Parathyroid adenoma (tissue), 2 donors: ENCODE results near the gene OSCAR.

Experiments used
- H2AFZ ChIP-seq: fragments of 300-600 bp; sonication (generic); one replicate; pipeline ENCODE4 v1.7.0; 2017; ENCODE audit warnings: antibody characterized with exemption, mild to moderate bottlenecking
- H3K27ac ChIP-seq: fragments of 300-600 bp; sonication (generic); one replicate; pipeline ENCODE4 v1.7.0; 2017
- H3K27me3 ChIP-seq: fragments of 300-600 bp; sonication (generic); one replicate; pipeline ENCODE4 v1.7.0; 2017; ENCODE audit warnings: low read length; ENCODE audit not compliant: control insufficient read depth, insufficient read depth
- H3K36me3 ChIP-seq: fragments of 300-600 bp; sonication (generic); one replicate; pipeline ENCODE4 v1.7.0; 2017; ENCODE audit warnings: low read length; ENCODE audit not compliant: control insufficient read depth, insufficient read depth
- H3K4me1 ChIP-seq: fragments of 300-600 bp; sonication (generic); one replicate; pipeline ENCODE4 v1.7.0; 2017; ENCODE audit warnings: control low read depth
- H3K4me2 ChIP-seq: fragments of 300-600 bp; sonication (generic); one replicate; pipeline ENCODE4 v1.7.0; 2017; ENCODE audit warnings: low read length
- H3K4me3 ChIP-seq: fragments of 300-600 bp; sonication (generic); one replicate; pipeline ENCODE4 v1.7.0; 2017; ENCODE audit warnings: low read depth, low read length
- H3K79me2 ChIP-seq: fragments of 300-600 bp; sonication (generic); one replicate; pipeline ENCODE4 v1.7.0; 2017; ENCODE audit warnings: control low read depth
- H3K9ac ChIP-seq: fragments of 300-600 bp; sonication (generic); one replicate; pipeline ENCODE4 v1.7.0; 2017; ENCODE audit warnings: mild to moderate bottlenecking
- H3K9me3 ChIP-seq: fragments of 300-600 bp; sonication (generic); one replicate; pipeline ENCODE4 v1.7.0; 2017; ENCODE audit warnings: low read length; ENCODE audit not compliant: control insufficient read depth
- CTCF ChIP-seq: fragments of 300-600 bp; sonication (generic); IDR thresholded peaks from one replicate; pipeline ENCODE4 v1.7.0; 2017; ENCODE audit warnings: antibody characterized with exemption, mild to moderate bottlenecking
- donor health status: primary hyperparathyroidism.

The OSCAR gene

DNA sequence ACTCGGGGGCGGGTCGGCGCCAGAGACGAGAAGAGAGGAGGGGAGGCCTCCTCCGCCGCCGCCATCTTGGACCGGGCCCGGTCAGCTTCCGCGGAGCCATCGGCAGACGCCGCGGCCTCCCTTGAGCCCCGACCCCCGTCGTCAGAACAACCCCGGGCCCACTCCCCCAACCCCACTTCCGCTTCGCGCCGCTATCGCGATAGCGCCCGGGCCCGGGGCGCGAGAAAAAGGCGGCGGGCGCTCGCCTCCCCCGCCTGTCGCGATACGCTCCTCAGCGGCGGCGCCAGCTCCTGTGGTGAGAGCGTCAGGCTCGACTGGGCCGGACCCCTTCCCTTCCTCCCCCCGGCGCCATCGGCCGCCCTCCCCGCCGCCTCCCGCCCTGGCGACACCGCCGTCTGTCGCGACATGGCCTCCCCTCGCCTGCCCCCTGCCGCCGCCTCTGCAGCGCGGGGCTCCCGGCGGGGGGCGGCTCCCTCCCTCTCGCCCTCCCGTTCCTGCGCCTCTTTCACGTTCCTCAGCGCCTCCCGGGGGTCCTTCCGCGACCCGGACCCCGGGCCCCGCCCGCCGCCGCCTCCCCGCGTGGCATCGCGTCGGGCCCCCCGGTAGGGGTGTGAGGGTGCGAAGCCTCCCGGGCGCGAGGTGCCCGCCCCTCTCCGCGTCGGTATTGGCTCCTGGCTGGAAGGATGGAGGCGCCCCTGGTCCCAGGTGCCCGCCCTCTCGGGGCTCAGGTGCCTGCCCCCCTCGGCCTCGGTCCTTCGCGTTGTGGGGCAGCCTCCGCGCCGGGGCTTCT is 37.3 kb upstream of the OSCAR start, which contains the start of gene CNOT3:
Gene CNOT3, plus strand, starts transcription at position 64 of the 790 bp plus-strand sequence. CDS start 5,217 bp downstream, outside the sequence.
- Histone ChIP-seq H2AFZ (peak within 1 kb of the TSS; percentile 89), H3K79me2 (peaks cover 18% of the 10 kb centered on the region), H3K36me3 (no peaks in the 10 kb centered on the region), H3K27ac (peak within 1 kb of the TSS; percentile 92), H3K4me3 (peak within 1 kb of the TSS; percentile 85), H3K4me1 (peaks cover 7% of the 10 kb centered on the region), H3K4me2 (peak within 1 kb of the TSS; percentile 95), H3K9ac (peak within 1 kb of the TSS; percentile 99), H3K27me3 (no peaks in the 10 kb centered on the region), H3K9me3 (no peaks in the 10 kb centered on the region)
- TF ChIP-seq CTCF = peak; percentile 15

DNA sequence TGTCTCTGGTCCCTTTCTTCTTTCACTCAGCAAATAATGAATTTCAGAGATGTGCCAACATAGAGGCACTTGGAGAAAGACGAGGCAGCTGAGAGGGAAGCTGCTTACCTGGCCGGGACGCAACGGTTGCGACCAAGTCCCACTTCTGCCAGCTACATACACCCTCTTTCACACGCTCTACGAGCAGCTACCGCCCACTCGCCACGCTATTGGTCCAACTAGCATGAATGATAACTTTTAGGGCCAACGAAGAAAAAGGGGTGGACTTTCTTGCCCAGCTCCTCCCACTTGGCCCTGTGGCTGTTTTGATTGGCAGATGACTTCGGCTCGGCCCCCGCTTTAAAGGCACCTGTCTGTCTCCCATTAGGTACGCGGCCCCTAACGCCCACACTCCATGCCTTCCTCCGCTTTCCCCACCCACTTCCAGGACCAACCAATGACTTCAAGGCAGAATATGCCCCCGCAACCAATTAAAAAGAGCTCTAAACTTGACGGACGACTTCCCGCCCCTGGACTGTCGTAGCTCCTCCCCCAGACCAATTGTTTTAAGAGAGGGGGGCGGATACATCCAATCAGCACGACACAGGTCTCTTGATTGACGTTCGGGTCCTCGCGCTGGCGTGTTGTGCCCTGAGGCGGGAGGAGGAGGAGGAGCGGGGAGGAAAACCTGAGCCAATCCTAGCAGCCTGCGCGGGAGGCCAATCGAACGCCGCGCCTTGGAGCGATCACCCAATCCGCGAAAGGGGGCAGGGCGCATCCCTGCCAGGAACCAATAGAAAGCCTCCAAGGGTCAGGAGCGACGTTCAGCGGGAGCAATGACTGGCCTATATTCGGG is 36.5 kb upstream of the OSCAR start:
- Histone ChIP-seq H2AFZ (peak overlapping the region; percentile 89), H3K9me3 (no peaks in the 10 kb centered on the region), H3K4me2 (peak overlapping the region; percentile 95), H3K4me3 (peak overlapping the region; percentile 85), H3K79me2 (peaks cover 18% of the 10 kb centered on the region), H3K4me1 (peaks cover 7% of the 10 kb centered on the region), H3K9ac (no peak overlapping the region), H3K27ac (peak overlapping the region; percentile 92), H3K36me3 (no peaks in the 10 kb centered on the region), H3K27me3 (no peaks in the 10 kb centered on the region)
- no peak for TF ChIP-seq CTCF

GRCh38 chr19:54136086-54136863 is 35.7 kb upstream of the OSCAR start:
- H3K36me3 ChIP-seq = no peaks in the 10 kb centered on the region
- no peak for TF ChIP-seq CTCF

DNA sequence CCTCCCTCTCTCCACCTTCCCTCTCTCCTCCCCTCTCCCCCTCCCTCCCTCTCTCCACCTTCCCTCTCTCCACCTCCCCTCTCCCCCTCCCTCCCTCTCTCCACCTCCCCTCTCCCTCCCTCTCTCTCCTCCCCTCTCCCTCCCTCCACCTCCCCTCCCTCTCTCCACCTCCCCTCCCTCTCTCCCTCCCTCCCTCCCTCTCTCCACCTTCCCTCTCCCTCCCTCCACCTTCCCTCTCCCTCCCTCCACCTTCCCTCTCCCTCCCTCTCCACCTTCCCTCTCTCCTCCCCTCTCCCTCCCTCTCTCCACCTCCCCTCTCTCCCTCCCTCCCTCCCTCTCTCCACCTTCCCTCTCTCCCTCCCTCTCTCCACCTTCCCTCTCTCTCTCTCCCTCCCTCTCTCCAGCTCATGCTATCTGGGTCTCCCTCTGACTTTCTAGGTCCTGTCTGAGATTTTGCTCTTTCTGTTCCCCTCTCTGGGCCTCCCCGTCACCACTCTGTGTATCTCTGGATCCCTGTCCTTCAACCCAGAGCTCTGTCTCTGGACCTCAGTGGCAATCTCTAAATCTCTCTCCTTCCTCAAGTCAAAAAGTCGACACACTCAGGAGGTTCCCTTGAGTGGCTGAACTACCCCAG is 33.5 kb upstream of the OSCAR start:
- Histone ChIP-seq H3K27me3 (no peaks in the 10 kb centered on the region), H2AFZ (no peak overlapping the region), H3K4me2 (no peak overlapping the region), H3K79me2 (peaks cover 2% of the 10 kb centered on the region), H3K4me1 (peaks cover 7% of the 10 kb centered on the region), H3K27ac (no peak overlapping the region), H3K36me3 (no peaks in the 10 kb centered on the region), H3K9me3 (no peaks in the 10 kb centered on the region), H3K9ac (no peak overlapping the region), H3K4me3 (no peak overlapping the region)
- no peak for TF ChIP-seq CTCF

More at GRCh38 chr19:54136086-54136863, 35.7 kb upstream of the OSCAR start:
- peaks cover 7% of the 10 kb centered on the region for H3K4me1 ChIP-seq
- peak overlapping the region; percentile 85 for H2AFZ ChIP-seq
- no peak overlapping the region for H3K9ac ChIP-seq
- H3K4me2 ChIP-seq = peak overlapping the region; percentile 95
- H3K9me3 ChIP-seq = no peaks in the 10 kb centered on the region
- peaks cover 18% of the 10 kb centered on the region for H3K79me2 ChIP-seq
- no peaks in the 10 kb centered on the region for H3K27me3 ChIP-seq
- H3K27ac ChIP-seq = peak overlapping the region; percentile 54
- H3K4me3 ChIP-seq = peak overlapping the region; percentile 62
